ENCODE results near the gene CAPN15. TPM values are rescaled to one million over a fixed set of nuclear protein-coding genes. Genes with fewer than 3 reads are reported as not detected.

CAPN15 gene
- total RNA-seq, 2 experiments from 2014 or later, result 54.4 to 56.9 TPM

GRCh38 chr16:585351-585750 lies 57.8 kb downstream of the CAPN15 start:
- Mint-ChIP-seq H3K9me3 (no peaks in the 10 kb centered on the region), H3K36me3 (ENCODE audit: low read depth) (peaks cover 3% of the 10 kb centered on the region), H3K4me1 (ENCODE audit: low read depth) (peaks cover 9% of the 10 kb centered on the region), H3K27me3 (ENCODE audit: low read depth) (no peaks in the 10 kb centered on the region), H3K4me3 (no peak overlapping the region), H3K27ac (no peak overlapping the region)
- intact Hi-C loops (cut with micrococcal nuclease), result loop anchor here (5.0 kb wide), 1 partner anchor 203 kb away; the partner anchor contains the start of gene PGAP6
- CTCF ChIA-PET, result interaction anchor here (0.8 kb wide), 1 partner anchor 24 kb away, joined by 3 read pairs; no protein-coding TSS in a partner anchor
- DNase-seq, result no peak

DNA sequence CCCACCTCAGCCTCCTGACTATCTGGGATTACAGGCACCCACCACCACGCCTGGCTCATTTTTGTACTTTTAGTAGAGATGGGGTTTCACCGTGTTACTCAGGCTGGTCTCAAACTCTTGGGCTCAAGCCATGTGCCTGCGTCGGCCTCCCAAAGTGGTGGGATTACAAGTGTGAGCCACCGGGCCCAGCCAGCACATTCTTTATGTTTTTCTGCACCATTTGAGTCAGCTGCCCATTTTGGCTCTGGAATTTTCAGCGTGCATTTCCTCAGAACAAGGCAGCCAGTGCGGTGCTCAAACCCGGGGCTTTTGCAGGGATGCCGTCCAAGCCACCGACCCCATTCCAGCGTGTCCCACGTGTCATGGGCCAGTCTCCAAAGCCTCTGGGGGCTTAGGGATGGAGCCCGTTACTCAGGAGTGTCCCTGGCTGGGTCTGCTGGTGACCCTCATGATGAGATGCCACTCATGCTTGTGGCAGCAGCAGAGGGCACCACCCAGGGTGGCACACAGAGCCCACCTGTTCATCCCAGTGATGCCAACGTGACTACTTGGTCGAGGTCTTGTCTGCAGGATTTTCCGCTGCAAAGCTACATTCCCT lies 58.6 kb downstream of the CAPN15 start:
- intact Hi-C loops (cut with micrococcal nuclease), result loop anchor here (5.0 kb wide), 1 partner anchor 204 kb away; the partner anchor contains the start of gene PGAP6
- Mint-ChIP-seq H3K9me3 (no peaks in the 10 kb centered on the region), H3K27me3 (ENCODE audit: low read depth) (no peaks in the 10 kb centered on the region), H3K4me3 (peak overlapping the region; percentile 12), H3K27ac (no peak overlapping the region), H3K4me1 (ENCODE audit: low read depth) (peaks cover 16% of the 10 kb centered on the region), H3K36me3 (ENCODE audit: low read depth) (peaks cover 3% of the 10 kb centered on the region)
- DNase-seq, result no peak
- CTCF ChIA-PET, result no interaction called here

- intact Hi-C loops (cut with micrococcal nuclease), result loop anchor here (5.0 kb wide), 1 partner anchor 205 kb away; the partner anchor contains the start of gene PGAP6
- Mint-ChIP-seq H3K36me3 (ENCODE audit: low read depth) (peaks cover 3% of the 10 kb centered on the region), H3K9me3 (no peaks in the 10 kb centered on the region), H3K4me3 (peak overlapping the region; percentile 91), H3K27me3 (ENCODE audit: low read depth) (no peaks in the 10 kb centered on the region), H3K27ac (peak overlapping the region; percentile 95), H3K4me1 (ENCODE audit: low read depth) (peaks cover 20% of the 10 kb centered on the region)
- no peak for DNase-seq
- CTCF ChIA-PET, result interaction anchor here (0.7 kb wide), 1 partner anchor 198 kb away, joined by 5 read pairs; no protein-coding TSS in a partner anchor
Measured at GRCh38 chr16:586645-587590, 59.4 kb downstream of the CAPN15 start.

- CTCF ChIA-PET, result no interaction called here
- Mint-ChIP-seq H3K27me3 (ENCODE audit: low read depth) (no peaks in the 10 kb centered on the region), H3K4me3 (peak overlapping the region; percentile 91), H3K9me3 (no peaks in the 10 kb centered on the region), H3K27ac (peak overlapping the region; percentile 95), H3K36me3 (ENCODE audit: low read depth) (peaks cover 3% of the 10 kb centered on the region), H3K4me1 (ENCODE audit: low read depth) (peaks cover 26% of the 10 kb centered on the region)
- intact Hi-C loops (cut with micrococcal nuclease), result loop anchor here (2.0 to 5.0 kb wide), 2 partner anchors 22 to 206 kb away; partner anchors contain the start of genes NHLRC4 and PGAP6
- DNase-seq, result peak; percentile 63
Measured at GRCh38 chr16:588639-588888, 61.1 kb downstream of the CAPN15 start.

DNA sequence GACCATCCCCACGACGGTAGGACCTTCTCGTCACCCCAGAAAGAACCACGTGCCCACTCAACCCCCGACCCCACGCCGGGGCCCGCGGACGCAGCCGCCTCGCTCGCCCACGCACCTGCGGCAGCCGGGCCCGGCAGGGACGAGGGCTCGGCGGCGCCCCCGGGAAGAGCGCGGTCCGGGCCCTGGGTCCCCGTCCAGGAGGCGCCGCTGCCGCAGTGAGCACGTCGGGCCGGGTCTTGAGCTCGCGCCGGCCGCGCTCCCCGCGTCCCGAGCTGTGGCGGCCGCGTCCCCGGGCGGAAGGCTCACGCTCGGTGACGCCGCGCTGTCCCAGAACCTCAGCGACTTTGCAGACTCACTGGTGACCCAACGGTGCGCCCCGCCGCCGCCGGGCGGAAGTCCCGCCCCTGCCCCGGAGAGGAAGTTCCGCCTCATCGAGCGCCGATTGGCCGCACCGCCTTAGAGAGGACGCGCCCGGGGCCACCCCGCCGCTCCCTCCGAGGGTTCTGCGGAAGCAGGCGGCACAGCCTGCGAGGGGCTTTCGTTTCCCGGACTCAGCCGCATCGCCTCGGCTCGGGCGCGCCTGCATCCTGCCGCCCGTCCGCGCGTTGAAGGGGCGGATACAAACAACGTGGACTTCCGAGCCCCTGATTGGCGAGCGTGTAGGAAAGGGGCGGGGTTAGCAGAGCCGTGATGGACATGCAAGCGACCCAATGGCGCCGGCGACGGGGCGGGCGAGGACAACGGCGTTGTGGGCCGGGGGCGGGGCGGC lies 61.6 kb downstream of the CAPN15 start:
- H3K27ac Mint-ChIP-seq, result peak overlapping the region; percentile 96
- intact Hi-C loops (cut with micrococcal nuclease), result loop anchor here (1.0 to 5.0 kb wide), 7 partner anchors 19 to 207 kb away; partner anchors contain the start of genes METTL26, NHLRC4, PGAP6 and STUB1
- peaks cover 28% of the 10 kb centered on the region for H3K4me1 Mint-ChIP-seq (ENCODE audit: low read depth)

GRCh38 chr16:589658-590187 lies 62.2 kb downstream of the CAPN15 start, which contains the start of gene RAB40C:
Gene RAB40C, plus strand, starts transcription at chr16:590066. Its CDS starts 226 bp downstream, at chr16:590292.
- Mint-ChIP-seq H3K27me3 (ENCODE audit: low read depth) (no peaks in the 10 kb centered on the region), H3K9me3 (no peaks in the 10 kb centered on the region), H3K4me1 (ENCODE audit: low read depth) (peaks cover 29% of the 10 kb centered on the region), H3K36me3 (ENCODE audit: low read depth) (peaks cover 3% of the 10 kb centered on the region), H3K4me3 (peak within 1 kb of the TSS; percentile 85), H3K27ac (peak within 1 kb of the TSS; percentile 96)
- intact Hi-C loops (cut with micrococcal nuclease), result loop anchor here (1.0 to 5.0 kb wide), 7 partner anchors 19 to 207 kb away; partner anchors contain the start of genes METTL26, NHLRC4, PGAP6 and STUB1
- DNase-seq, result peak; percentile 100
- CTCF ChIA-PET, result interaction anchor here (1.0 kb wide), 1 partner anchor 20 kb away, joined by 4 read pairs; no protein-coding TSS in a partner anchor

More for the DNA sequence above, 61.6 kb downstream of the CAPN15 start:
- Mint-ChIP-seq H3K36me3 (ENCODE audit: low read depth) (peaks cover 3% of the 10 kb centered on the region), H3K9me3 (no peaks in the 10 kb centered on the region), H3K27me3 (ENCODE audit: low read depth) (no peaks in the 10 kb centered on the region), H3K4me3 (peak overlapping the region; percentile 91)
- CTCF ChIA-PET, result no interaction called here
- DNase-seq, result peak; percentile 98

GRCh38 chr16:590188-590814 lies 62.8 kb downstream of the CAPN15 start:
- peak; percentile 38 for DNase-seq
- Mint-ChIP-seq H3K4me1 (ENCODE audit: low read depth) (peaks cover 29% of the 10 kb centered on the region), H3K36me3 (ENCODE audit: low read depth) (peaks cover 3% of the 10 kb centered on the region), H3K27me3 (ENCODE audit: low read depth) (no peaks in the 10 kb centered on the region), H3K27ac (peak overlapping the region; percentile 9), H3K4me3 (peak overlapping the region; percentile 77), H3K9me3 (no peaks in the 10 kb centered on the region)
- CTCF ChIA-PET, result interaction anchor here (0.8 to 1.0 kb wide), 2 partner anchors 20 to 33 kb away, joined by 3 to 4 read pairs; no protein-coding TSS in a partner anchor
- intact Hi-C loops (cut with micrococcal nuclease), result no loop called here

DNA sequence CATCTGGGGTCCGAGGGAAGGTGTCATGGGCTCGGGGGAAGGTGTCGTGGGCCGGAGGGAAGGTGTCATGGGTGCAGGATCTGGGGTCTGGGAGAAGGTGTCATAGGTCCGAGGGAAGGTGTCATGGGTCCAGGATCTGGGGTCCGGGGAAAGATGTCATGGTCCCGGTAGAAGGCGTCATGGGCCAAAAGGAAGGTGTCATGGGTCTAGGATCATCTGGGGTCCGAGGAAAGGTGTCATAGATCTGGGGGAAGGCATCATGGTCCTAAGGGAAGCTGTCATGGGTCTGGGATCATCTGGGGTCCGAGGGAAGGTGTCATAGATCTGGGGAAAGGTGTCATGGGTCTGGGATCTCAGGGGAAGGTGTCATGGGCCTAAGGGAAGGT lies 63.3 kb downstream of the CAPN15 start:
- peak overlapping the region; percentile 77 for H3K4me3 Mint-ChIP-seq
- CTCF ChIA-PET, result interaction anchor here (0.8 to 1.0 kb wide), 2 partner anchors 19 to 33 kb away, joined by 3 to 4 read pairs; no protein-coding TSS in a partner anchor
- no peaks in the 10 kb centered on the region for H3K27me3 Mint-ChIP-seq (ENCODE audit: low read depth)
- peaks cover 29% of the 10 kb centered on the region for H3K4me1 Mint-ChIP-seq (ENCODE audit: low read depth)
- intact Hi-C loops (cut with micrococcal nuclease), result no loop called here
- H3K36me3 Mint-ChIP-seq (ENCODE audit: low read depth), result peaks cover 3% of the 10 kb centered on the region
- no peaks in the 10 kb centered on the region for H3K9me3 Mint-ChIP-seq
- no peak for DNase-seq
- peak overlapping the region; percentile 9 for H3K27ac Mint-ChIP-seq

GRCh38 chr16:591231-591630 lies 63.7 kb downstream of the CAPN15 start:
- H3K27me3 Mint-ChIP-seq (ENCODE audit: low read depth), result no peaks in the 10 kb centered on the region
- peaks cover 31% of the 10 kb centered on the region for H3K4me1 Mint-ChIP-seq (ENCODE audit: low read depth)
- H3K4me3 Mint-ChIP-seq, result peak overlapping the region; percentile 77
- intact Hi-C loops (cut with micrococcal nuclease), result no loop called here
- H3K36me3 Mint-ChIP-seq (ENCODE audit: low read depth), result peaks cover 3% of the 10 kb centered on the region
- DNase-seq, result no peak
- CTCF ChIA-PET, result interaction anchor here (0.8 kb wide), 1 partner anchor 32 kb away, joined by 3 read pairs; no protein-coding TSS in a partner anchor
- no peak overlapping the region for H3K27ac Mint-ChIP-seq
- H3K9me3 Mint-ChIP-seq, result no peaks in the 10 kb centered on the region

- Mint-ChIP-seq H3K27me3 (ENCODE audit: low read depth) (no peaks in the 10 kb centered on the region), H3K9me3 (no peaks in the 10 kb centered on the region), H3K4me3 (no peak overlapping the region), H3K4me1 (ENCODE audit: low read depth) (peaks cover 31% of the 10 kb centered on the region), H3K36me3 (ENCODE audit: low read depth) (peaks cover 3% of the 10 kb centered on the region), H3K27ac (no peak overlapping the region)
- intact Hi-C loops (cut with micrococcal nuclease), result no loop called here
- DNase-seq, result no peak
- CTCF ChIA-PET, result no interaction called here
Measured at GRCh38 chr16:591892-592517, 64.5 kb downstream of the CAPN15 start.

Measured in activated naive CD4-positive, alpha-beta T cell treated with anti-CD3 and anti-CD28 coated beads for 36 hours (primary cell).